C4-2B (cell line): Measurements from ENCODE around the gene PTPRN2.
A peak's percentile ranks its signal among the peaks of the same experiment; 100 is the strongest.

ENCODE experiments used
- H3K27ac ChIP-seq: fragments of 450-650 bp; 2 replicates; pipeline ENCODE4 v1.5.1; 2017
- ZFX ChIP-seq: fragments of 450-650 bp; IDR thresholded peaks from 2 replicates; pipeline ENCODE4 v1.6.1; 2017
- TF ChIP-seq, protein P1 (sequence below): fragments of 450-650 bp; conservative IDR thresholded peaks from 2 replicates; pipeline ENCODE4 v1.5.1; 2017; ENCODE audit warnings: mild to moderate bottlenecking

PTPRN2 gene

DNA sequence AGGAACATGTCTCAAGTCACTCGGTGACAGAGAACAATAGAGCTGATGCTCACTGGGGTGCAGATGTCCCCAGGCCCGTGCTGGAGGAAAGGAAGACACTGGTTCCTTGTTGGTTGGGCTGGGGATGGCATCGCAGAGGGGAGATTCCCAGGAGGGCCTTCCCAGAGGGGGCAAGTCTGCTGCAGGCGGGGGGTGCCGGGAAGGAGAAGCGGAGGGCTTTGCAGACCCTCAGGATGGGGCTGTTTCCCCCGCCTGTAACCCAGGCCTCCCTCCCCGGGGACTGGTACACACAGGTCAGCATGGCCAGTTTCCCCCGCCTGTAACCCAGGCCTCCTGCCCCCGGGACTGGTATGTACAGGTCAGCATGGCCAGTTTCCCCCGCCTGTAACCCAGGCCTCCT, 967.0 kb downstream of the PTPRN2 start:
- H3K27ac ChIP-seq = peak overlapping the region; percentile 22
- no peak for TF ChIP-seq ZFX
- TF ChIP-seq, protein P1, sequence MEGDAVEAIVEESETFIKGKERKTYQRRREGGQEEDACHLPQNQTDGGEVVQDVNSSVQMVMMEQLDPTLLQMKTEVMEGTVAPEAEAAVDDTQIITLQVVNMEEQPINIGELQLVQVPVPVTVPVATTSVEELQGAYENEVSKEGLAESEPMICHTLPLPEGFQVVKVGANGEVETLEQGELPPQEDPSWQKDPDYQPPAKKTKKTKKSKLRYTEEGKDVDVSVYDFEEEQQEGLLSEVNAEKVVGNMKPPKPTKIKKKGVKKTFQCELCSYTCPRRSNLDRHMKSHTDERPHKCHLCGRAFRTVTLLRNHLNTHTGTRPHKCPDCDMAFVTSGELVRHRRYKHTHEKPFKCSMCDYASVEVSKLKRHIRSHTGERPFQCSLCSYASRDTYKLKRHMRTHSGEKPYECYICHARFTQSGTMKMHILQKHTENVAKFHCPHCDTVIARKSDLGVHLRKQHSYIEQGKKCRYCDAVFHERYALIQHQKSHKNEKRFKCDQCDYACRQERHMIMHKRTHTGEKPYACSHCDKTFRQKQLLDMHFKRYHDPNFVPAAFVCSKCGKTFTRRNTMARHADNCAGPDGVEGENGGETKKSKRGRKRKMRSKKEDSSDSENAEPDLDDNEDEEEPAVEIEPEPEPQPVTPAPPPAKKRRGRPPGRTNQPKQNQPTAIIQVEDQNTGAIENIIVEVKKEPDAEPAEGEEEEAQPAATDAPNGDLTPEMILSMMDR = no peak

DNA sequence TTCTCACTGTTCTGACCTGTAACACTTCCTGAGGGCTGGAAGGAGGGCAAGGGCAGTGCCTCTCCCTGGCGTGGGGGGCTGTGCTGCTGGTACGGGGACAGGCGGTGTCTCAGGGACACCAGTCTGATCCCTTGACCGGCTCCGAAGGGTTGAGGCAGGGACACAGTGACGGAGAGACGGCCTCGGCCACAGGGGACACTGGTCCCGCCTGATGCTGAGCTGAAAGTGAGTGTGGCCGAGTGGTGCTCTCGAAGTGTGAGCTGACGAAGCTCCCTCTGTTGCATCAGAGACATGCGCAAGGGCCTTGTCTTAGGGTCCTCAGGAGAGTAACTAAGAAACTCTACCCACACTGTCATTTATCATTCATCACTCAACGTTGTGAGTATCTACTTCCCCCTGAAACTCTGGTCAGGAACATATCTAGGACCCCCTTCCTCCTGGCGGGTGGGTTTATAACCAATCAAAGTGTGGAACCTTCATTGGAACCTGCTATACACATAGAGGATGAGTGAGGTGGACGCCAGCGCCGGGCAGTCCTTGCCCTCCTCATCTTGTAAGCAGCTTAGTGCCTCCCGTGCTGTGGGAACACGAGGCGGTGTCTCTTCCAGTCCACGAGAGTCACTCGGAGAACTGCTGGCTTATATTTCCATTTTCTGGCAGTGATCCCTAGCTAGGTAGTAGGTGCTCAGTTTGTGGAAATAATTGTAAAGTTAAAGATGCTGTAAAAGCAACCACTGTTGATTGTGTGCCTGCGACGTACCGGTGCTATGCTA, 967.7 kb downstream of the PTPRN2 start:
- H3K27ac ChIP-seq = peak overlapping the region; percentile 22
- TF ChIP-seq, protein P1 = no peak
- TF ChIP-seq ZFX = no peak

DNA sequence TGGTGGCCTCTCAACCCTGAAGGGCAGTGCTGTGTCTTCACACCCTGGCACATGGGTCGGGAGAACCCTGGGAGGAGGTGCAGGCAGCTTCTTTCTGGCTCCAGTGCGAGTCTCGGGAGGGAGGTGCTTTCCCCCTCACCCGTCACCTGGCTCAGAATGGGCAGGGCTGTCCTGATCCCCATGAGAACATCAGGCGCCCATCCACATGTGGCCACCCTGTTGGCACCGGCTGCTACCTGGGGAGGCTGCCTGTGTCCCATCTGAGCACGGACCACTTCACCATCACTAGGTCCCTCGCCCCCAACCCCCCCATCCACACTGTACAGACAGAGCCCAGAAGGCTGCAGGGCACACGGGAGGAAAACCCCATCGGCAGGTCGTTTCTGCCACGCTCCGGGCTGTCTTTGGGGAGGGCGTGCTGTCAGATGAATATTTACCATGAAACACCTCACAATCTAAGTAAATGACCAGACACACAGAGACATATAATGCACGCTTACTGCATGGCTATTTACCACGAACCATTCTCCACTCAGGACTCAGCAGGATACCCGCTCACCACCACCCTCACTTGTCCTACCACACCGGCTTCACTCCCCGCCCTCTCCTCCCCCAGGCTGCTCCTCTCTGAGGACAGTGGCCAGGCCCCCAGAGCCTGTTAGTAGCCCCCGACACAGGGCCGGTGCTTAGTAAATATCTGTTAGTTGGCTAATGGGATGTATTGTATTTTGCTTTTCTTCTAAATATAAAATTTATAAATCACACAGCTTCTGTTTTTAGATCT, 968.6 kb downstream of the PTPRN2 start:
- no peak for TF ChIP-seq ZFX
- TF ChIP-seq, protein P1 = no peak
- no peak overlapping the region for H3K27ac ChIP-seq

DNA sequence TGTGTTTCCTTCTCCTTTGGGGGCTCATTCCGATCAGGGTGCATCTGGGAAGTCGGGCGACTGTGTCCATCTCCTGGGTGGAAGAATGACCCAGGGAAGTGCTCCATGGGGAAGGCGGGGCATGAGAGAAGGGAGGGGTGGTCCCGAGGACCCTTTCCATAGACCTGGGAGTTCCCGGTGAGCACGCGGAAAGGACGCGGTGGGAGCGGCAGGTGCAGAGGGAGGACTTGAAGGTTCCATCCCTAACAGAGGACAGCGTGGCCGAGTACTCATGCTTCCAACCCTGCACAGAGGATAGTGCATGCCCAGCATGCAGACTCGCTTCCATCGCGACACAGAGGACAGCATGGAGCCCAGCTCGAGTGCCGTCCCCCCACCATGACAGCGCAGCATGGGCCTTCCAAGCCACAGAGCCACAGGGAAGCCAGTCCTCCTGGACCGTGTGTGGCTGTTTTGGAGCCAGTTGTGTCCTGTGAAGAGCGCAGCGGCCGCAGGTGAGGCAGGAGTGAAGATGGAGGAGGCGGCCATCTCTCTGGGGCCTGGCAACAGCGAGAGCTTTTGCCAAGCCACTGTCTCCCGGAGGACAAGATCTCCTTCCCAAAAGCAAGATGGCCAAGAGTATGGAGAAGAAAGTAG, 969.4 kb downstream of the PTPRN2 start:
- H3K27ac ChIP-seq = no peak overlapping the region
- TF ChIP-seq, protein P1 = no peak
- TF ChIP-seq ZFX = no peak

DNA sequence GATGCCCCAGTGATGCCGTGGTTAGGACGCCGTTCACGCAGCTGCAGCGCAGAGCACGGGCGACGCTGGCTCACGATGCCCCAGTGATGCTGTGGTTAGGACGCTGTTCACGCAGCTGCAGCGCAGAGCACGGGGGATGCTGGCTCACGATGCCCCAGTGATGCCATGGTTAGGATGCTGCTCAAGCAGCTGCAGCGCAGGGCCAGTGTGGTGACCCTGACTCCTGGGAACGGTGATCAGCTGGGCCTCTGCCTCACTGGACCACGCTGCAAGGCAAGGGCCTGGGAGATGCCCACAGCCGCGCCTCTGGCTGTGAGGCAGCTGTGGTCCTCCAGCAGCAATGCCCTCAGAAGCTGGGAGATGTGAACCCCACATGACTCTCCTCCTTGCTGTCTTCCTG, 970.2 kb downstream of the PTPRN2 start:
- no peak overlapping the region for H3K27ac ChIP-seq
- TF ChIP-seq, protein P1 = no peak
- no peak for TF ChIP-seq ZFX

DNA sequence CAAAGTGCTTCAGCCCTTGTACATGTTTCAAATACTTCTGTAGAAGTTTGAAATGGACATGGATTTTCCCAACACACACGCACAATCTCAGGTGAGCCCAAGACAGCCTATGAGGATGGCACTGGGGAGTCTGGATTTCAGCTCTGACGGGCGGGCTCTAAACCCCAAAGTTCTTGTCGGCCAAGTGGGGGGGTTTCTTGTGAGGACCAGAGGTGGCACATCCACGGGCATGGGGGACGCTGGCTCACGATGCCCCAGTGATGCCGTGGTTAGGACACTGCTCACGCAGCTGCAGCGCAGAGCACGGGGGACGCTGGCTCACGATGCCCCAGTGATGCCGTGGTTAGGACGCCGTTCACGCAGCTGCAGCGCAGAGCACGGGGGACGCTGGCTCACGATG, 970.7 kb downstream of the PTPRN2 start:
- TF ChIP-seq ZFX = no peak
- TF ChIP-seq, protein P1 = no peak

DNA sequence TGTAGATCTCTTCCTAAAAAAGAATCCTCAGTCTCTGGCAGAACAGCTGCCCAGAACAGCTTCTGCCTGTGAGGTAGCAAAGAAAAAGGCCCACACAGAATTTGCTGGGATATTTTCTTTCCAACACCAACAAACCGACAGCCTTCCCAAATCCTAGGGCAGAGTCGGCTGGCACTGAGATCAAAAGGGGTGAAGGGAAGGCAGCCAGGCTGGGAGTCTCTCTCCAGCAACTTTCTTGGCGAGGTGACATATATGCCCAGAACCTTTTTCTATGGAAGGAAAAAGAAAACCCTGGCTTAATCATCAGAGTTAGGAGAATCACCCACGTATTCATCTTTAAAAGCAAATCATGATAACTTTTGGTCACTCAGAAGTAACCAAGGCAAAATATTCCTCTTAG, 971.2 kb downstream of the PTPRN2 start:
- no peak overlapping the region for H3K27ac ChIP-seq
- TF ChIP-seq, protein P1 = no peak
- TF ChIP-seq ZFX = no peak

More for the DNA sequence above, 970.7 kb downstream of the PTPRN2 start:
- H3K27ac ChIP-seq = no peak overlapping the region
